ACC112 (cell line): Measurements from ENCODE around the gene RPL18.

Experiments
- H2AFZ ChIP-seq: fragments of 200-600 bp; sonication (generic); one replicate; pipeline ENCODE4 v1.6.0; 2017; ENCODE audit warnings: antibody characterized with exemption, low read length; ENCODE audit not compliant: unreplicated experiment
- H3K27ac ChIP-seq: fragments of 200-600 bp; sonication (generic); 2 replicates; pipeline ENCODE4 v1.5.1; 2014; ENCODE audit warnings: low read depth, mild to moderate bottlenecking, antibody characterized with exemption, low read length, moderate library complexity
- H3K27me3 ChIP-seq: fragments of 200-600 bp; sonication (generic); 2 replicates; pipeline ENCODE4 v1.6.1; 2014; ENCODE audit warnings: mild to moderate bottlenecking, antibody characterized with exemption, low read length, moderate library complexity, mixed read lengths; ENCODE audit not compliant: insufficient read depth
- H3K36me3 ChIP-seq: fragments of 200-600 bp; sonication (generic); 2 replicates; pipeline ENCODE4 v1.6.1; 2016; ENCODE audit warnings: mild to moderate bottlenecking, antibody characterized with exemption, low read length, moderate library complexity, mixed read lengths; ENCODE audit not compliant: insufficient read depth
- H3K4me1 ChIP-seq: fragments of 200-600 bp; sonication (generic); one replicate; pipeline ENCODE4 v1.6.1; 2016; ENCODE audit warnings: low read length, mixed read lengths; ENCODE audit not compliant: insufficient read depth, unreplicated experiment, control insufficient read depth
- H3K4me3 ChIP-seq: fragments of 200-600 bp; sonication (generic); 2 replicates; pipeline ENCODE4 v1.5.1; 2014; ENCODE audit warnings: mild to moderate bottlenecking, low read depth, low read length
- H3K79me2 ChIP-seq: fragments of 200-600 bp; sonication (generic); one replicate; pipeline ENCODE4 v1.6.0; 2016; ENCODE audit warnings: low read length; ENCODE audit not compliant: control insufficient read depth, unreplicated experiment, insufficient read depth

The RPL18 gene

DNA sequence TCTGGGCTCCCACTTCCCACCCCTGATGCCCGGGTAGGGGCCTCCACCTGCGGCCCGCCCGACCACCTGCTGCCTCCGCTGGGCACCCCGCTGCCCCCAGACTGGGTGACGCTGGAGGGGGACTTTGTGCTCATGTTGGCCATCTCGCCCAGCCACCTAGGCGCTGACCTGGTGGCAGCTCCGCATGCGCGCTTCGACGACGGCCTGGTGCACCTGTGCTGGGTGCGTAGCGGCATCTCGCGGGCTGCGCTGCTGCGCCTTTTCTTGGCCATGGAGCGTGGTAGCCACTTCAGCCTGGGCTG, 10.3 kb upstream of the RPL18 start:
- Histone ChIP-seq H3K4me1 (peaks cover 17% of the 10 kb centered on the region), H2AFZ (no peak overlapping the region), H3K36me3 (no peaks in the 10 kb centered on the region), H3K27ac (no peak overlapping the region), H3K27me3 (no peaks in the 10 kb centered on the region), H3K4me3 (no peak overlapping the region), H3K79me2 (no peaks in the 10 kb centered on the region)

DNA sequence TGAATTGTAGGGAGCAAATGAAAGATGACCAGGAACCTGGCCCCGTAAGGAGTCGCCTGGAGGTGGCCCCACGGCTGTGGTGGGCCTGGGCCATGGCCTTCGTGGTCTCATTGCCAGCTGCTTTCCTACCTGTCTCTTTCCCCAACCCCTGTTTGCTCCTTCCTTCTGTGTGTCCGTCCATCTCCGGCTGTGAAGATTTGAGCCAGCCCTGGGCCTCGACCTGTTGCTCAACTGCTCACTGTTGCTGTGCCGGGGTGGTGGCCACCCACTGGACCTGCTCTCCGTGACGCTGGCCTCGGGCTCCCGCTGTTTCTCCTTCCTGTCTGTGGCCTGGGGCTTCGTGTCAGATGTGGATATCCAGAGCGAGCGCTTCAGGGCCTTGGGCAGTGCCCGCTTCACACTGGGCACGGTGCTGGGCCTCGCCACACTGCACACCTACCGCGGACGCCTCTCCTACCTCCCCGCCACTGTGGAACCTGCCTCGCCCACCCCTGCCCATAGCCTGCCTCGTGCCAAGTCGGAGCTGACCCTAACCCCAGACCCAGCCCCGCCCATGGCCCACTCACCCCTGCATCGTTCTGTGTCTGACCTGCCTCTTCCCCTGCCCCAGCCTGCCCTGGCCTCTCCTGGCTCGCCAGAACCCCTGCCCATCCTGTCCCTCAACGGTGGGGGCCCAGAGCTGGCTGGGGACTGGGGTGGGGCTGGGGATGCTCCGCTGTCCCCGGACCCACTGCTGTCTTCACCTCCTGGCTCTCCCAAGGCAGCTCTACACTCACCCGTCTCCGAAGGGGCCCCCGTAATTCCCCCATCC, 9.7 kb upstream of the RPL18 start:
- H3K4me1 ChIP-seq, result peaks cover 13% of the 10 kb centered on the region
- H3K4me3 ChIP-seq, result no peak overlapping the region
- H3K36me3 ChIP-seq, result no peaks in the 10 kb centered on the region
- H3K79me2 ChIP-seq, result no peaks in the 10 kb centered on the region
- no peaks in the 10 kb centered on the region for H3K27me3 ChIP-seq
- no peak overlapping the region for H3K27ac ChIP-seq
- H2AFZ ChIP-seq, result no peak overlapping the region

DNA sequence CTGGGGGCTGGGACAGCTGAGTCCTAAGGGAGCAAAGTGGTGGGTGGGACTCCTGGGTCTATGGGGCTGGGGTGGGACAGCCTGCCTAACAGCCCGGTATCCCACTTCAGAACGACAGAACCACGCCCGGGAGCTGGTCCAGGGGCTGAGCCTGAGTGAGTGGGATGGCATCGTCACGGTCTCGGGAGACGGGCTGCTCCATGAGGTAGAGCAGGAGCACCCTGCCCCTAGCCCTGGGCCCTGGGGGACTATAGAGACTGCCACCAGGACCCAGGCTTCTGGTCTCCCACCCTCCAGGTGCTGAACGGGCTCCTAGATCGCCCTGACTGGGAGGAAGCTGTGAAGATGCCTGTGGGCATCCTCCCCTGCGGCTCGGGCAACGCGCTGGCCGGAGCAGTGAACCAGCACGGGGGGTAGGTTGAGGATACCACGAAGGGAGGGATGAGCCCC, 8.9 kb upstream of the RPL18 start:
- Histone ChIP-seq H3K36me3 (no peaks in the 10 kb centered on the region), H3K79me2 (no peaks in the 10 kb centered on the region), H3K27me3 (no peaks in the 10 kb centered on the region), H2AFZ (no peak overlapping the region), H3K4me3 (no peak overlapping the region), H3K27ac (no peak overlapping the region), H3K4me1 (peaks cover 12% of the 10 kb centered on the region)

DNA sequence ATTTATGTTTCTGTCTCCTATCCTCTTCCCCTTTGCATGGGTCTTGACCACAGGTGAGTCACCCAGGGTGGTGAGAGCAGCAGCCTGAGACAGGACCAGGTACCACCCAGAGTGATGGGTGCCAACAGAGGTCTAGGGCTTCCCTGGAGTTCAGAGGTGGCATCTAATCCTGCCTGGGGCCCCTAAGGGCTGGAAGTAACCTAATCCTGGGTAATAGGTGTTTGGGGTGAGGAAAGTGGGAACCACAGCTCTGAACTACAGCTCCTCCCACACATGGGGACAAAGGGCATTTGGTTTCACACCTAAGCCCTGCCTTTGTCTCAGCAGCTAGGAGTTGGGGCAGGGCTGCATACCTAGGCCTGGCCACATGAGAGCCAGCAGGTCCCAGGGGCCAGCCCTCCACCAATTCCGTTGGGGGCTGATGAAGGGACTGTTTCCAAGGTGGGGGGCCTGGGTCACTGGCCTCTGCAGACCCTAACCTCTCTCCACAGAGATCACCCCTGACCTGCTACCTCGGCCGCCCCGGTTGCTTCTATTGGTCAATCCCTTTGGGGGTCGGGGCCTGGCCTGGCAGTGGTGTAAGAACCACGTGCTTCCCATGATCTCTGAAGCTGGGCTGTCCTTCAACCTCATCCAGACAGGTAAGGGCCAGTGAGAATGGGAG, 8.4 kb upstream of the RPL18 start:
- H3K4me3 ChIP-seq, result no peak overlapping the region
- no peaks in the 10 kb centered on the region for H3K27me3 ChIP-seq
- no peak overlapping the region for H2AFZ ChIP-seq
- H3K27ac ChIP-seq, result no peak overlapping the region
- H3K36me3 ChIP-seq, result no peaks in the 10 kb centered on the region
- peaks cover 7% of the 10 kb centered on the region for H3K4me1 ChIP-seq
- peaks cover 2% of the 10 kb centered on the region for H3K79me2 ChIP-seq

DNA sequence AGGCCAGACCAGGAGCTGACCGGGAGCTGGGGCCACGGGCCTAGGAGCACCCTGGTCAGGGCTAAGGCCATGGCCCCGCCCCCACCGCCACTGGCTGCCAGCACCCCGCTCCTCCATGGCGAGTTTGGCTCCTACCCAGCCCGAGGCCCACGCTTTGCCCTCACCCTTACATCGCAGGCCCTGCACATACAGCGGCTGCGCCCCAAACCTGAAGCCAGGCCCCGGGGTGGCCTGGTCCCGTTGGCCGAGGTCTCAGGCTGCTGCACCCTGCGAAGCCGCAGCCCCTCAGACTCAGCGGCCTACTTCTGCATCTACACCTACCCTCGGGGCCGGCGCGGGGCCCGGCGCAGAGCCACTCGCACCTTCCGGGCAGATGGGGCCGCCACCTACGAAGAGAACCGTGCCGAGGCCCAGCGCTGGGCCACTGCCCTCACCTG, 6.9 kb upstream of the RPL18 start:
- H2AFZ ChIP-seq, result no peak overlapping the region
- no peaks in the 10 kb centered on the region for H3K36me3 ChIP-seq
- H3K4me1 ChIP-seq, result peaks cover 7% of the 10 kb centered on the region
- H3K79me2 ChIP-seq, result peaks cover 3% of the 10 kb centered on the region
- no peaks in the 10 kb centered on the region for H3K27me3 ChIP-seq
- H3K27ac ChIP-seq, result no peak overlapping the region
- no peak overlapping the region for H3K4me3 ChIP-seq

DNA sequence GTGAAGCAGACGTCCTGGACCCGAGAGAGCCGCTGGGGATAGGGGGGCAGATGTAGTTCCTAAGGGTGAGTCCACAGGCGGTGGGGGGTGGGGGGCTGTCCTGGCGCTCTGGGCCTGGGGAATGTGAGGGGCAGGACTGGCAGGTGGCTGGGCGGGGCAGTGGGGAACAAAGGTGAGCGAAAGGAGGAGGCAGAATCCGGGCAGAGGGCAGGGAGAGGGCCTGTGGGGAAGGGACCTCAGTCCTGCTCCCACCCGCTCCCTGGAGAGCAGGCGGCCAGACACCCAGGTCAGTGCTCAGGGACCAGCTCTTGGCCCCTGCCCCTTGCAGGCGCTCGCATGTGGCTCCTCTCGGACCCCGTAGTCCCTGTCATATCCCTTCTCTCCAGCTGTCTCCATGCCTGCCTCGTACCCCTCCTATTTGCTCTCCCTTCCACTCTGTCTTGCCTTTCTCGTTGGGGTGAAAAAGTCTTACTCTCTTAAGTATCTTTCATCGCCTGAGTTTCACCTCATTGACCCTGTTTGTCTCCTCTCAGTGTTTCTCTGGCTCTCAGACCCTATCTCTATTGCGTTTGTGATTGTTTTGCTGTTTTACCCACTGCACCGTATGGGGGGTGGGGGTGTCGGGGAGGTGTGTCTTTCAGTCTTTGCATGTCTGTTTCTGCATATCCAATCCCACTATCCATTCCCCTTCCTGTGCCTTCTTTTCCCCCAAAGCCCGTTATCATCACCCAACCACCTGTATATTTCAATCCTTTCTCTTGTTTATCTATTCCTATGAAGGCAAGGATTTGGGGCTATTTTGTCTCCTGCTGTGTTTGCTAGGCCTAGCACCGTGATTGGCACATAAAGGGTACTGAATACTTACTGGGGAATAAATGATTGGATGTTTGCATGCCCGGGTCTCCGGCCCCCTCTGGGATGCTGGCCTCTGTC, 6.1 kb upstream of the RPL18 start:
- H3K79me2 ChIP-seq, result peaks cover 6% of the 10 kb centered on the region
- no peak overlapping the region for H3K27ac ChIP-seq
- no peak overlapping the region for H2AFZ ChIP-seq
- H3K27me3 ChIP-seq, result no peaks in the 10 kb centered on the region
- H3K36me3 ChIP-seq, result no peaks in the 10 kb centered on the region
- peaks cover 11% of the 10 kb centered on the region for H3K4me1 ChIP-seq
- no peak overlapping the region for H3K4me3 ChIP-seq

DNA sequence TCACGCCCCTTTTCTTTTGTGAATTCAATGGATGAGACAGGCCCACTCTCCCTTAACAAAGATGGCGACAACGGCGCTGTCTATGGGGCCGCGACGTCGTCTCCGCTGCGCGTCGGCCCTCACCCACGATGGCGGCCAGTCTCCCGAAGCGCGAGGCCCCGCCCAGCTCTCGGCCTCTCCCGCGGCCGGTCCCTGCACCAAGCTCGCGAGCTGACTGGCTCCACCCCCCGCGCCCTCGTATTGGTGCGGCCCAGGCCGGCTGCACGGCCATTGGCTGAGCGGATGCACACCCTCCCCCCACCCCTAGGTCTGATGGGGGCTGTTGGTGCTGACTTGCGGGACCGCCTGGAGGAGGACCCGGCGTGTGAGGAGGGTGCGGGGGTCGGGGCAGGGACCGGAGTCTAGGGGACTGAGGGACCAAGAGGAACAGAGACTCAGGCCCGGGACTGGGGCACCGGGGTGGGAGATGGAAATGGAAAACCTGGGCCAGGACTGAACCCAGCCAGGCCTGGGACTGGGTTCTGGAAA, 5.2 kb upstream of the RPL18 start:
- Histone ChIP-seq H3K4me1 (peaks cover 12% of the 10 kb centered on the region), H3K27ac (peak overlapping the region; percentile 53; the same call in 1 of the 2 replicates), H3K27me3 (no peaks in the 10 kb centered on the region), H3K4me3 (peak overlapping the region; percentile 74), H3K79me2 (peaks cover 12% of the 10 kb centered on the region), H2AFZ (no peak overlapping the region), H3K36me3 (no peaks in the 10 kb centered on the region)

DNA sequence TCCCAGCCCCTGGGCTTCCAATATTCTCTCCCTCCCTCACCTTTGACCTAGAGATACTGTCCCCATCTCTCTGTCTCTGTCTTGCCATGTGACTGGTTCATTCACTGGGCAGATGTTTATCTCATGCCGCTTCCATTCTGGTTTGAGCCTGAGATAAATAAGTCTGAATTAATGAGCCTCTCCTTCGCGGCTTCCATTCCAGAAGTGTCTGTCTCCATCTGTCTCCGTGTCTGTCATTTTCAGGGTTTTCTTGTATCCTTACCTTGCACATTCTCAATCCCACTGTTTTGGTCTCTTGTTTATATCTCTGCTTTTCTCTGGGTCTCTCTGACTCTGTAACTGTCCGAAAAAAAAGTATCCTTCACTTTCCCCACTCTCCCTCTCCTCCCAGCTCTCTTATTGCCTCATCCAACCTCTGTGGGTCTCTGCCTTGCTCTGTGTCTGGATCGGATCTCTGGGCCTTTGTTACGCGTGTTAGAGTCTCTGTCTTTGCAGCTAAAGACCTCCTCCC, 4.6 kb upstream of the RPL18 start:
- Histone ChIP-seq H3K36me3 (no peaks in the 10 kb centered on the region), H3K27me3 (no peaks in the 10 kb centered on the region), H3K27ac (peak overlapping the region; percentile 53), H3K4me1 (peaks cover 12% of the 10 kb centered on the region), H3K4me3 (peak overlapping the region; percentile 74), H3K79me2 (peaks cover 16% of the 10 kb centered on the region), H2AFZ (peak overlapping the region; percentile 59)

DNA sequence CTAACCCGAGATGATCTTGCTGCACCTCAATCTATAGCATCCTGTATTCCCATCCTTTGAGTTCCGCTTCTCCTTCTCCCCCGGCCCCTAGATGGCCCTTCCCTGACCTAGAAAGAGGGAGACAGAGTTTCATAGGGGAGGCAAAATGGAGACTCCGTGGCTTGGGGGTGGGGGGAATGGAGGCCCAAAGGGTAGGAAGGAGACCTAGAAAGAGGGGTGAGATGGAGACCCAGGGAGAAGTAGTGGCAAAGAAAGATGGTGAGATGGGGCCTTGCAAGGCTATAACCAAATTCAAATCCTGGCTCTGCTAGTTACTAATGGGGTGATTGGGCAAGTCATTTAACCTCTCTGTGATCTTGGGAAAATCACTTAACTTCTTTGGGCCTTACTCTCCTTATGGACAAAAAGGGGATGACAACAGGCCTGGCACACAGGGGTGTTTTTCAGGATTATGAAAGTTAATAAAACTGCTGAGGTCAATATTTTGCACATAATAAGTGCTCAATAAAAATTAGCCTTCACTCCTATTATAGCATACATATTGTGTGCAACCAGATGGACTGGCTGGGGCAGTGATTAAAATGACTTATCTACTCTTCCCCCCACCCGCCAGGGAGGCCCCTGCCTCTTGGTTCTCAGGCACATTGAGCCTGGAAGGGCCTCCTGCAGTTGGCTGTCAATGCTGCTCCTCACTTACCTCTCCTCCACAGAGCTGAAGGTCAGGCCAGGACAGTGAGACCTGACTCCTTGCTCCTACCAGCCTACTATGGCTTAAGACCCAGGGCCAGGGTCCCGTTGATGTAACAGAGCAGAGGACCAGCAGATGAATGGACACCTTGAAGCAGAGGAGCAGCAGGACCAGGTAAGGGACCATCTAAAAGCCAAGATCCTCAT, 961 bp upstream of the RPL18 start:
- no peaks in the 10 kb centered on the region for H3K27me3 ChIP-seq
- peaks cover 18% of the 10 kb centered on the region; the same call in 1 of the 2 replicates for H3K36me3 ChIP-seq
- H3K79me2 ChIP-seq, result peaks cover 44% of the 10 kb centered on the region
- H2AFZ ChIP-seq, result no peak overlapping the region
- peaks cover 17% of the 10 kb centered on the region for H3K4me1 ChIP-seq
- H3K27ac ChIP-seq, result peak overlapping the region; percentile 88
- H3K4me3 ChIP-seq, result peak overlapping the region; percentile 94
